ENCODE results near the gene CFAP77.

CFAP77 gene

DNA sequence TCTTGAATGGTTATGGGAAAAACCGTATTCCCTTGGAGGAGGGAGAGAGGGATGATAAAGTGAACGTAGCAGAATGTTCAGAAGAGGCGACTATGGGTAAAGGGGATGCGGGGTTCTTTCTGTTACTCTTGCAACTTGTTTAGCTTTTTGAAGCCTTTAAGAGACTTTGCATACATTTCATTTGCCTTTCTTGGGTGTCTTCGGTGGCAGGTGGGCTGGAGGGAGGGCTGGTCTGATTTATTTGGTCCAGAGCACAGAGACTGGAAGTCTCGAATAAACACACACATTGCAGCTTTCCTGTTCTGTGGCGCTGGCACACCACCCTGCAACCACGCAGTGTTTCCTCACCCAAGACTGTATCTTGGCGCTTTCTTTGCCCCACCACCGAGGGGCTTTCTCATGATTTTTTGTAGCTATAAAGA lies 26.5 kb upstream of the CFAP77 start:
- Histone ChIP-seq H3K4me1 (ENCODE audit: control insufficient read depth, insufficient read depth, low read length) (no peaks in the 10 kb centered on the region), H3K9ac (ENCODE audit: low read depth, low read length) (no peak overlapping the region), H3K36me3 (ENCODE audit: control insufficient read depth, insufficient read depth, low read length) (peaks cover 35% of the 10 kb centered on the region), H3K4me3 (ENCODE audit: low read depth, low read length) (no peak overlapping the region), H3K27me3 (ENCODE audit: control insufficient read depth, insufficient read depth, low read length) (no peaks in the 10 kb centered on the region), H3K9me3 (ENCODE audit: control insufficient read depth, insufficient read depth, low read length) (no peaks in the 10 kb centered on the region)

DNA sequence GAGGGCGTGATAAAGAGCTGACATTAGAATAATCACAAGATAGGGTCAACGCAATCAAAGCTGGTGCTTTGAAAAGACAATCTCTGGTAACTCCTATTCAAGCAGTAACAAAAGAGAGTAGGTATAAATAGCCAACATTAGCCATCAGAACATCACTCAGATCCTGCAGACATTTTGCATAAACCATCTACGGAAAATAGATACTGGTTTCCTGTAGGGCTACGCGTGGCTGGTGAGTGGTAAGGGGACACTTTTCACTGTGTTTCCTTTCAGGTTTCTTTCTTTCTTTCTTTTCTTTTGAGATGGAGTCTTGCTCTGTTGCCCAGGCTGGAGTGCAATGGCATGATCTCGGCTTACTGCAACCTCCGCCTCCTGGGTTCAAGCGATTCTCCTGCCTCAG lies 25.6 kb upstream of the CFAP77 start:
- H3K9me3 ChIP-seq (ENCODE audit: control insufficient read depth, insufficient read depth, low read length): no peaks in the 10 kb centered on the region
- H3K36me3 ChIP-seq (ENCODE audit: control insufficient read depth, insufficient read depth, low read length): peaks cover 38% of the 10 kb centered on the region
- no peaks in the 10 kb centered on the region for H3K4me1 ChIP-seq (ENCODE audit: control insufficient read depth, insufficient read depth, low read length)
- H3K4me3 ChIP-seq (ENCODE audit: low read depth, low read length): no peak overlapping the region
- no peaks in the 10 kb centered on the region for H3K27me3 ChIP-seq (ENCODE audit: control insufficient read depth, insufficient read depth, low read length)
- no peak overlapping the region for H3K9ac ChIP-seq (ENCODE audit: low read depth, low read length)

DNA sequence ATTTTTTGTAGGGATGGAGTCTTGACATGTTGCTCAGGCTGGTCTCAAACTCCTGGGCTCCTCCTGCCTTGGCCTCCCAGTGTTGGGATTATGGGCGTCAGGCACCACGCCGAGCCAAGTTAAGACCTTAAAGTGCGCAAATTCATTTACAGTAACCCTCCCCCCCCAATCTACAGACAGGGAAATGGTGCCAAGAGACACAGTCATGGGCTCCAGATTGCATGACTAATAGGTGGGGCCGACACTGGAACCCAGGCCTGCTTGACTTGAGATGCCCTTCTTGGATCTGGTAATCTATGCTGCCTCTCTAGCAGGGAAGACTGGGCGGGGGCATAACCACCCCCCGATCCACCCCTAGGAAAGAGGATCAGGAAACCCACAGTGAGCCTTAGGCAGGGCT lies 22.9 kb upstream of the CFAP77 start:
- no peaks in the 10 kb centered on the region for H3K9me3 ChIP-seq (ENCODE audit: control insufficient read depth, insufficient read depth, low read length)
- H3K4me1 ChIP-seq (ENCODE audit: control insufficient read depth, insufficient read depth, low read length): no peaks in the 10 kb centered on the region
- no peak overlapping the region for H3K4me3 ChIP-seq (ENCODE audit: low read depth, low read length)
- H3K9ac ChIP-seq (ENCODE audit: low read depth, low read length): no peak overlapping the region
- H3K27me3 ChIP-seq (ENCODE audit: control insufficient read depth, insufficient read depth, low read length): no peaks in the 10 kb centered on the region
- peaks cover 45% of the 10 kb centered on the region for H3K36me3 ChIP-seq (ENCODE audit: control insufficient read depth, insufficient read depth, low read length)

DNA sequence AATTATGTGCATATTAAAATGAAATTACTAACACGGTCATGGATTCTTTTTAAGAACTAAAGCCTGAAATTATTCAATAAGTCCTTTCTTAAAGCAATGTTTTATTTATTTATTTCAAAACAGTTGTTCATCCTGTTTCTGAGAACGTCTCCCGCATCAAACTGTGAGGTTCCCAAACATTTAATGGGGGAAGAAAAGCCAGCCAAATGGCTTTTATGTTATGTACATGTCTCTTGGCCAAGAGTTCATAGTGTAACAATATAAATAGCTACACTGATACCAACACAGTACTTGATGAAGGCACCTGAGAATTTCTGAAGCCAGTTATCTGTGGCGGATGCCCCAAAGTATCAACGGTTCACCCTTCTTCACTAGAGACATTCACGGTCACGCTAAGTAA lies 19.0 kb upstream of the CFAP77 start:
- H3K9ac ChIP-seq (ENCODE audit: low read depth, low read length): no peak overlapping the region
- no peaks in the 10 kb centered on the region for H3K27me3 ChIP-seq (ENCODE audit: control insufficient read depth, insufficient read depth, low read length)
- no peak overlapping the region for H3K4me3 ChIP-seq (ENCODE audit: low read depth, low read length)
- no peaks in the 10 kb centered on the region for H3K4me1 ChIP-seq (ENCODE audit: control insufficient read depth, insufficient read depth, low read length)
- no peaks in the 10 kb centered on the region for H3K9me3 ChIP-seq (ENCODE audit: control insufficient read depth, insufficient read depth, low read length)
- H3K36me3 ChIP-seq (ENCODE audit: control insufficient read depth, insufficient read depth, low read length): peaks cover 46% of the 10 kb centered on the region

DNA sequence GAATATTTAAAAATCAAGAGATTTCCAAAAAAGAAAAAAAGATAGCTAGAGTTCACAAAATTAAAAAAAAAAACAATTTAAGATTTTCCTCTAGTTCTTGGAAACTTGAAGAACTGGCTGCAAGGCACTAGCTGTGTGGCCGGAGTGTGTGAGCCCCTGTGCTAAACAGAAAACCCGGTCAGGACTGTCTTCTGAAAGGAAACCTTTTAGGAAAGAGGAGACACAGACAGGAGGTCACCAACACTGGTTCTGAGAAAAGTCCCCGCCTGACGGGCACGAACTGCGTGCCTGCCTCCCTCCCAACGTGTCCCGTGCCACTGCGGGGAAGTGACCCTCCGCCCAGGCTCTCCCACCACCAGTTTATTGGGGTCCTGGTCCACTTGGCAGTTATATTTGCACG lies 18.6 kb upstream of the CFAP77 start:
- H3K4me1 ChIP-seq (ENCODE audit: control insufficient read depth, insufficient read depth, low read length): no peaks in the 10 kb centered on the region
- H3K9ac ChIP-seq (ENCODE audit: low read depth, low read length): no peak overlapping the region
- peaks cover 47% of the 10 kb centered on the region for H3K36me3 ChIP-seq (ENCODE audit: control insufficient read depth, insufficient read depth, low read length)
- no peaks in the 10 kb centered on the region for H3K9me3 ChIP-seq (ENCODE audit: control insufficient read depth, insufficient read depth, low read length)
- no peaks in the 10 kb centered on the region for H3K27me3 ChIP-seq (ENCODE audit: control insufficient read depth, insufficient read depth, low read length)
- H3K4me3 ChIP-seq (ENCODE audit: low read depth, low read length): no peak overlapping the region

DNA sequence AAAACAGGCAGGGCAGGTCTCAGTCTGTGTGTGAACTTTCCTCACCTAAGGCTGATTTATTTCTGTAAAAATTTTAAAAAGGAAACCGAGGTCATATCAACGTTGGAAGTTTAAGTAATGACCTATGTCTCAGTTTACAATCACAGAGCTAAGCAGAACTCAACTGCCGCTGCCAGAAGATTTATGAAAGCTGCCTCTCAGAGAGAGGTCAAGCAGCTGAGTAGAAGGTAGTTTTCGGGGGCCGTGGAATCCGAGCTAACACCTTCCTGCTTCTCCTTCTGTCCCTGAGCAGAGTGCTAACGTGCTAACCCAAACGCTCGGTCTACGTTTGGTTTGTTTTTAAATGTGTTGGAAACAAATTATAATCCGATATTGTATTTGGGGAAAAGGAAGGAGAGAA lies 14.5 kb upstream of the CFAP77 start:
- peaks cover 45% of the 10 kb centered on the region for H3K36me3 ChIP-seq (ENCODE audit: control insufficient read depth, insufficient read depth, low read length)
- no peaks in the 10 kb centered on the region for H3K27me3 ChIP-seq (ENCODE audit: control insufficient read depth, insufficient read depth, low read length)
- no peak overlapping the region for H3K9ac ChIP-seq (ENCODE audit: low read depth, low read length)
- no peaks in the 10 kb centered on the region for H3K4me1 ChIP-seq (ENCODE audit: control insufficient read depth, insufficient read depth, low read length)
- no peaks in the 10 kb centered on the region for H3K9me3 ChIP-seq (ENCODE audit: control insufficient read depth, insufficient read depth, low read length)
- H3K4me3 ChIP-seq (ENCODE audit: low read depth, low read length): no peak overlapping the region

DNA sequence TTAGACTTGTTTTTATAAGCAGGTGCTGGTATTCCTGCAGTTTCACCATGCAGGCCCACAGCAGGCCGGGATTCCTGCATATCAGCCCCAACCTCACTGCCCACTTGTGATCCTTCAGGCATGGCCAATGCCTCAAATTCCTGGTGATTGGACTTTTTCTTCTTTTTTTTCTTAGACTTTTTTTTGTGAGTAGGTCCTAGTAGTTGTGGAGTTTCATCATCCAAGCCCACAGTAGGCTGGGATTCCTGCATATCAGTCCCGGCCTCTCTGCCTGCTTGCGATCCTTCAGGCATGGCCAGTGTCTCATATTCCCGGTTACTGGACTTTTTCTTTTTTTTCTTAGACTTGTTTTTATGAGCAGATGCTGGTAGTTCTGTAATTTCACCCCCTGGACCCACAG lies 8.2 kb upstream of the CFAP77 start:
- H3K36me3 ChIP-seq (ENCODE audit: control insufficient read depth, insufficient read depth, low read length): peaks cover 18% of the 10 kb centered on the region
- peaks cover 6% of the 10 kb centered on the region for H3K4me1 ChIP-seq (ENCODE audit: control insufficient read depth, insufficient read depth, low read length)
- no peak overlapping the region for H3K9ac ChIP-seq (ENCODE audit: low read depth, low read length)
- no peaks in the 10 kb centered on the region for H3K27me3 ChIP-seq (ENCODE audit: control insufficient read depth, insufficient read depth, low read length)
- H3K9me3 ChIP-seq (ENCODE audit: control insufficient read depth, insufficient read depth, low read length): no peaks in the 10 kb centered on the region
- no peak overlapping the region for H3K4me3 ChIP-seq (ENCODE audit: low read depth, low read length)

DNA sequence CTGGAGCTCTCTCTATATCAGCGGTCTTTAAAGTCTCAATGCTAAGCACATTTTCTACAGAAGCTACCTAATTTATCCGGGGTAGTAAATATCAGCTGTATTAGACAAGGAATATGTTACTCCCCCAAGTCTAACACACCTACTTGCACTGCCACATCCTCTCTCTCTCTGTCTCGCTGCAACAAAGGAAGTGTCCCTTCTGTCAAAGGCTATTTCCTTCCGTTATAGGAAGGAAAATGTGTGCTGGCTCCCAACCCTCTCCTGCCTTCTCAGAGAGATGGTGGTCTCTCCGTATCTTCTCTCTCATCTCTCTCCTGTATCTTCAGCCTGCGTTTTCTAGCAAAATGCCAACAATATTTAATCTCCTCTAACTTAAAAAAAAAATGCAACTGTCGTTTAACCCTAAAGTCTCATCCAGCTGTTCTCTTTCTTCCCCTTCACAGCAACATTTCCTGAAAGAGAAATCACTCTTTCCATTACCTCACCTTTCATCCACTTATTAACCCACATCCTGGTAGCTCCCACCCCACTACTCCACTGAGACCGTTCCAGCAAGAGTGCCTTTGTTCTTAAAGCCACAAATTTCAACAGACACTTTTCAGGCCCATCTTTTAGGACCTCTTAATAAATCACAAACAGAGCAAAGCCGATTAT lies 5.7 kb upstream of the CFAP77 start:
- Histone ChIP-seq H3K9me3 (ENCODE audit: control insufficient read depth, insufficient read depth, low read length) (no peaks in the 10 kb centered on the region), H3K36me3 (ENCODE audit: control insufficient read depth, insufficient read depth, low read length) (peaks cover 10% of the 10 kb centered on the region), H3K27me3 (ENCODE audit: control insufficient read depth, insufficient read depth, low read length) (peaks cover 15% of the 10 kb centered on the region), H3K4me1 (ENCODE audit: control insufficient read depth, insufficient read depth, low read length) (peaks cover 9% of the 10 kb centered on the region), H3K9ac (ENCODE audit: low read depth, low read length) (no peak overlapping the region), H3K4me3 (ENCODE audit: low read depth, low read length) (no peak overlapping the region)

DNA sequence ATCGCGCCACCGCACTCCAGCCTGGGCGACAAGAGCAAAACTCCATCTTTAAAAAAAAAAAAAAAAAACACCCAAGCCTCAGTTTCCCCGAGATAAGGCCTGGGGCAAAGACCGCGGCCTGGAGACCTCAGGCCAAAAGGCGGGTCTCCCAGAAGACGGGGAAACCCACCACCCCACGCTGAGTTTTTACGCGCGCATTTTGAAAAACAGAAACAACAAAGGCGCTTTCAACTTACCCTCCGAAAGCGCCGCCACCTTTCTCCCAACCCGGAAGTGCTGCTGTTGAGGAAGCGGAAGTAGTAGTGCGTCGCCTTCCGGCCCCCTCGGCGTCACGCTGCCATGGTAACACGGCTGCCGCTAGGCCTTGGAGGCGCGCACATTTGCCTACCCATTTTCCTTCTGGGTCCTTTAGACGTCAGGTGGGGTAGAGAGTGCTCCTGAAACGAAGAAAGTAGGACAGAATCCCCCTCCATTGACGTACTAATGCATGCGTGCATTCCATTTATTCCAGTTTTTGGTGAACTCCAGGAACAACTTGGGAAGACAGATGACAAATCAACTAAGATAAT lies 3.4 kb upstream of the CFAP77 start, which contains the start of gene TTF1:
Gene TTF1 (minus strand): TSS at position 287 of the 569 bp plus-strand sequence. CDS start 4,019 bp downstream, outside the sequence.
- peaks cover 26% of the 10 kb centered on the region for H3K27me3 ChIP-seq (ENCODE audit: control insufficient read depth, insufficient read depth, low read length)
- H3K9ac ChIP-seq (ENCODE audit: low read depth, low read length): peak within 1 kb of the TSS; percentile 50
- H3K9me3 ChIP-seq (ENCODE audit: control insufficient read depth, insufficient read depth, low read length): no peaks in the 10 kb centered on the region
- H3K4me3 ChIP-seq (ENCODE audit: low read depth, low read length): peak within 1 kb of the TSS; percentile 88
- peaks cover under 1% of the 10 kb centered on the region for H3K36me3 ChIP-seq (ENCODE audit: control insufficient read depth, insufficient read depth, low read length)
- H3K4me1 ChIP-seq (ENCODE audit: control insufficient read depth, insufficient read depth, low read length): peaks cover 13% of the 10 kb centered on the region

DNA sequence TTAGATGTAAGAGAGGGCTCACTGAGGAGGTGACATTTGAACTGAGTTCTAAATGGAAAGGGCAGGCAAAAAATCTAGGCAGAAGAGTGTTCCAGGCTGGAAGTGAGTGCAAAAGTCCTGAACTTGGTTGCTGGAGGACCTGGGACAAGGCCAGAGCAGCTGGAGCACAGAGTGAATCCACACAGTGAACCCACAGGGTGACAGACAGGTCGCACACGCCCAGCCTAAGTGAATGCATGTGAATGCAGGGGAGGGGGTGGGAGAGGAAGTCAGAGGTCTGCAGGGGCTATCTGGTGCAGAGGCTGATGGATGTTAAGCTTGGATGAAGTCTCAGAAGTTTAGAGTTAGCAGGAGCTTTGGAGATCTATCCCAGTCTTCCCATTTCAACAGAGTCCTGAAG lies 2.8 kb upstream of the CFAP77 start:
- Histone ChIP-seq H3K4me1 (ENCODE audit: control insufficient read depth, insufficient read depth, low read length) (peaks cover 13% of the 10 kb centered on the region), H3K9me3 (ENCODE audit: control insufficient read depth, insufficient read depth, low read length) (no peaks in the 10 kb centered on the region), H3K9ac (ENCODE audit: low read depth, low read length) (no peak overlapping the region), H3K4me3 (ENCODE audit: low read depth, low read length) (peak overlapping the region; percentile 88), H3K27me3 (ENCODE audit: control insufficient read depth, insufficient read depth, low read length) (peaks cover 26% of the 10 kb centered on the region), H3K36me3 (ENCODE audit: control insufficient read depth, insufficient read depth, low read length) (no peaks in the 10 kb centered on the region)

DNA sequence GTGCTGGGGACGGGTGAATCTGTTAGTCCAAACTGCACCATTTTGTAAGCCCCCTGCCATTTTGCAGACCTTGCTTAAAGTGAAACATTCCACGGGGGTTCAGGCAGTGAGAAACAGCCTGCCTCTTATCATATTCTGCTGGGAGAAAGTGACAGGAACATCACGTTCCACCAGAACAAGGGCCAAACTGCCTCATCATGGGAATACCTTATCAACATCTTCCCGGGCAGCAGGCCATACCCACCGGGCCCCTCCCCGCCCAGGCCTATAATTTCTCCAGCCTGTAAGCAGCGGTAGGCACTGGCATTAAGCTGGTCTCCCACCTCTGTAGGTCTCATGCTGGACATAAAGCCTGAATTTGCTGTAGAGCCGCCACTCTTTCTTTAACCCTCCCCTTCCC lies 1.5 kb upstream of the CFAP77 start:
- no peak overlapping the region for H3K4me3 ChIP-seq (ENCODE audit: low read depth, low read length)
- H3K27me3 ChIP-seq (ENCODE audit: control insufficient read depth, insufficient read depth, low read length): peaks cover 26% of the 10 kb centered on the region
- H3K9ac ChIP-seq (ENCODE audit: low read depth, low read length): no peak overlapping the region
- H3K36me3 ChIP-seq (ENCODE audit: control insufficient read depth, insufficient read depth, low read length): no peaks in the 10 kb centered on the region
- peaks cover 13% of the 10 kb centered on the region for H3K4me1 ChIP-seq (ENCODE audit: control insufficient read depth, insufficient read depth, low read length)
- no peaks in the 10 kb centered on the region for H3K9me3 ChIP-seq (ENCODE audit: control insufficient read depth, insufficient read depth, low read length)

DNA sequence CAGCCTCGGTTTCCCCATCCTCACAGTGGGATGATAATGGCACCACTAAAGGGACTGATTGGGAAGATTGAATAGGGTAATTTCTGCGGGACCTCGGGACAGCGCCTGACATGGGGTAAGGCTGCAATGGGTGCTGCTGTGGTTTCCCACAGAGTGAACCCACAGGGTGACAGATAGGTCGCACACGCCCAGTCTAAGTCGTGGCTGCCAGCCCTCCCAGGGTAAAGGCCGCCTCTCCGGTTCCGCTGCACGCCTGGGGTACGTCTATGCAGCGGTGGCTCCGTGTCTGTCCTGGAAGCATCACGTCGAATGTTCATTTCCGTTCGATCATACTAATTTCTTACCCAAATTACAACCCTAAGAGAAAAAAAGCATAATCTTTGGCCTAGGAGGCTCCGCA lies 631 bp downstream of the CFAP77 start:
- Histone ChIP-seq H3K9me3 (ENCODE audit: control insufficient read depth, insufficient read depth, low read length) (no peaks in the 10 kb centered on the region), H3K9ac (ENCODE audit: low read depth, low read length) (no peak overlapping the region), H3K4me3 (ENCODE audit: low read depth, low read length) (peak overlapping the region; percentile 71), H3K4me1 (ENCODE audit: control insufficient read depth, insufficient read depth, low read length) (peaks cover 17% of the 10 kb centered on the region), H3K27me3 (ENCODE audit: control insufficient read depth, insufficient read depth, low read length) (peaks cover 26% of the 10 kb centered on the region), H3K36me3 (ENCODE audit: control insufficient read depth, insufficient read depth, low read length) (no peaks in the 10 kb centered on the region)
